NCI-H146 (cell line): Measurements from ENCODE around the gene KRT81.
A peak's percentile ranks its signal among the peaks of the same experiment; 100 is the strongest.
"Not testable (repeated sequence)": the region's sequence is repeated elsewhere in the genome, so short reads cannot be mapped to it uniquely, and the experiment has no call there.

Experiments used
- DNase-seq: peaks from one replicate; lab custom pipeline; 2025; lab: John Stamatoyannopoulos, UW

Gene KRT81

DNA sequence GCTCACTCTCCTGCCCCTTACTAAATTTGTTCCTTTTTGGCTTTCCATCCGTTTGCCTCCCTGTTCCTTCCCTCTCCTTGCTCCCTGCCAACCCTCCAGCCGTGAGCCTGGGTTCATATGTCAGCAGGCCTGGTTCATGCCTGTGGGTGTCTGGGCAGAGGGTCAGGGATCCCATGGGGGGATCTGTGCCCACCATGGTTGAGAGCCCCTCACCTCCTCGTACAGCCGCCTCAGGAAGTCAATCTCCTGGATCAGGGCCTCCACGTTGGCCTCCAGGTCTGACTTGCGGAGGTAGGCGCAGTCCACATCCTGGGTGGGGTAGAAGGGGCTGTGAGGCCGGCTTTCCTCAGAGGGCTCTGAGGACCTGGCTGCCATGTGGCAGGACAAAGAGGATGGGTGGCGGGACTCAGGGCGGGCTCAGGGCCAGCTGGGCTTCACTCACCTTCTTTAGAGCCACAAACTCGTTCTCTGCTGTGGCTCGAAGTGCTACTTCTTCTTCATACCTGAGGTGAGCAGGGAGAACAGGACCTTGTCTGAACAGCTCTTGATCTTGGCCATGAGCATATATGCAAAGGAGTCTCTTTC, 26.2 kb upstream of the KRT81 start:
- no peak for DNase-seq

DNA sequence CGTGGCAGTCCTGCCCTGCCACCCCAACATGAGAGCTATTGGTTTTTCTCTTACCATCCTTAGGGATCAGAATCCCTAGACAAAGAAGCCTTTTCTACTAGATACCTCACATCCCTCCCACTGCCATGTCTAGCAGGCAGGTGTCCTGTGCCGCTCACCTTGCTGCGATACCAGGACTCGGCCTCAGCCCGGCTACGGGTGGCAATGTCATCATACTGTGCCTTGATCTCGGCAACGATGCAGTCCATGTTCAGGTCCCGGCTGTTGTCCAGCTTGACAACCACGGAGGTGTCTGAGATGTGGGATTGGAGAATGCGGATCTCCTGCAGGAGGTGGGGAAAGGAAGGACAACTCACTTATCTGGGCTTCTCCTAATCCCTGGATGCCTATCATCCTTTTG, 25.4 kb upstream of the KRT81 start:
- DNase-seq, result no peak

DNA sequence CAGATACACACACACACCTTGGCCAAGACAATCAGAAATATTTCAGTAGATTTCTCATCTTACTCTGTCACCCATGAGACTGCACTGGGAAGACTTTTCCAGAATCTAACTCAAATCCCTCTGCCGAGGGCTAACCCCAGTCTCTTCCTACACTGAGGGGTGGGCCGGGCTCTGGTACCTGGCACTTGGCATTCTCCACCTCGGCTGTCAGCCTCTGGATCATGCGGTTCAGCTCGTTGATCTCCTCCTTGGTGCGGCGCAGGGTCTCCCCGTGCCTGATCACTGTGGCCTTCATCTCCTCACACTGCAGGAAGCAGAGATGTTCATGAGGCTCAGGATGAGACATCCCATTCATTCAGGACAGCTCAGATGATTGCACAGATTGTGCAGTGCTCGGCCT, 25.0 kb upstream of the KRT81 start:
- DNase-seq, result no peak

DNA sequence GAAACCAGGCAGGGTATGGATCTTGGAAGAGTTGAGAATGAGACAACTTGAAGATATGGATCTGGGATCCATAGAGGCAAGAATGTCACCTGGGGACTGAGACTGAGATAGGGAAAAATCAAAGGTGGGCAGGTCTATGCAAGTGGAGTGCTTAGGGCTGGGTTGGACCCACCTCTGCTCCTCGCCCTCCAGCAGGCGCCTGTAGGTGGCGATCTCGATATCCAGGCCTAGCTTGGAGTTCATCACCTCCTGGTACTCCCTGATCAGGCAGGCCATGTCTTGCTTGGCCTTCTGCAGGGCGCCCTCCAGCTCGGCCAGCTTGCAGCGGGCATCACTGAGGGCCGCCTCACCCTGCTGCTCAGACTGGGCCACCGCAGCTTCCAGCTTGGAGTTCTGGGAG, 24.4 kb upstream of the KRT81 start:
- DNase-seq, result peak; percentile 36

DNA sequence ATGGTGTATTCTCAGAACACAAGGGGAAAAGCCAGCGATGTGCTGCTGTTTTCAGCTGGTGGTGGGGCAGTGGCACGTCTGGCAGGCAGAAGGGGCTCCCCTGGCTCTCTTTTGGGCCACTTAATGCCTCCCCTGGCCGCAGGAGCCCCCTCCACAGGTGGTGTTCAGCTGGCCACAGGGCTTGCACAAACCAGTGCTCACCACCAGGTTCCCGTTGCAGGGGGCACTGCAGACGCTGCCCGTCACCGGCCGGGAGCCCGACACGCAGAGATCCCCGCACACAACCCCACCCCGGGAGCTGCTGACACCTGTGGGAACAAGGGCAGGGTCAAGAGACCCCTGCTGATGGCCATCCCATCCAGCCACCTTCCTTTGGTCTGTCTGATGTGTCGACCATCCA, 23.2 kb upstream of the KRT81 start:
- no peak for DNase-seq

DNA sequence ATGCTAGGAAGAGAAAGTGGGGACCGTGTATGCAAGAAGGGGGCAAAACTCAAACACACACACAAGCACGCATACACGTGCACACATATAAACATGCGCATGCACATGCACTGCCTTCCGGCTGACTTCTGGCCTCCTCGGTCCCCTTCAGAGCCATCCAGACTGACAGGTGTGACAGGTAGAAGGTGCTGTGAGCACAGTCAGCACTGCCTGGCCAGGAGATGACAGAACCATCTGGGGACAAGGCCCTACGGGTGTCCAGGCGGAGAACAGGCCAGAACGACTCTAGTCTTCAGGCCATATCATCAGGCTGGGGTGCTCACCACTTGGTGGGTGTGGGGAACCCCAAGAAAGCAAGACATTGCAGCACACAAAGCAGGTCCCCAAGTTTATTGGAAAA, 22.6 kb upstream of the KRT81 start:
- no peak for DNase-seq

DNA sequence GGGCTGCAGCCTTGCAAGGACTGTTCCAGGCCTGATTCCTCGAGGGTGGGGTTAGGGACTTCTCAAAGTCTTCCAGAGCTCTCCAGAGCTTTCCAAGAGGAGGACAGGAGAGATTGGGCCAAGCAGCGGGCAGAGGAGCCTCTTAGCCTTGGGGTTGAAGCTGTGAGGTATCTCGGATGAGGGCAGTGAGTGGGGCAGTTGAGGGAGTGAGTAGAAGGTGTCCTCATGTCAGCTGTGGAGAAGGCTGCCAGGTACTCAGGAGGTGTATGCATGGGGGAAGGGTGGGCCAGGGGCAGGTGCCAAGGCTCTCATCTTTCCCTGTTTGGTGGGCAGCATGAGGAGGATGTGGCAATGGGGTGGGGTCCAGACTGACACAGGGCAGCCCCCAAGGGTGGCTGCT, 22.1 kb upstream of the KRT81 start:
- DNase-seq, result no peak

DNA sequence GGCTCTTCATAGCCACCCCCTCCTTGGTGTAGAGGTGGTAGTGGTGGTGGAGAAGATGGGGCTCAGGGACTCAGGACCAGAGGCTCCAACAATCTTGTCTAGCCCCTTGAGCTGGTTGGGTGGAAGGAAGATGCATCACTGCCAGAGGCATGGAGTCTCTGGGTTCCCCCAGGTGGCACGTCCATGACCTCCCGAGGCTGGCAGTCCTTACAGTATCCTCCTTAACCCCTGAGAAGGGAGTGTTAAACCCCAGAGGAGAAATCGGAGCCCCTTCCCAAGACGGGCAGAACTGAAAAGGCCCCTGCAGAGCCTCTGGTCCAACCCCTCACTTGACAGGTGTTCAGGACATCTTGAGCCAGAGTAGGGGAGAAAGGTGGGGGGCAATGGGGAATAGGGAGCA, 20.8 kb upstream of the KRT81 start:
- no peak for DNase-seq

DNA sequence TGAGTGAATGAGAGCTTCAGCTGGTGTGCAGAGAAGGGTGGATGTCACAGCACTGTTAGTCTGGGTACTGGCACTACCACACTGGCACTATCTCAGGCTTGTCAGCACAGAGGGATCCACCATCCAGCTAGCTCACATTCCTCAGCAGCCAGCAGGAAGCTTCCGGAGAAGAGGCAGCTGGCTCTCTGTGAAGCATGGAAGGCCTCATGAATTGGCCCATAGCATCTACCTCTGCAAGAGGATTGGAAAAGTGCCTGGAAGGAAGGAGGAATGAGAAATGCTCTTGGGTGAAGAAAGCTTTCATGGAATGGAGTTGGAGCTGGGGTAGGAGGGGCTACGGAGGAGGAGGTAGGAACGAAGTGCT, 19.9 kb upstream of the KRT81 start:
- no peak for DNase-seq

DNA sequence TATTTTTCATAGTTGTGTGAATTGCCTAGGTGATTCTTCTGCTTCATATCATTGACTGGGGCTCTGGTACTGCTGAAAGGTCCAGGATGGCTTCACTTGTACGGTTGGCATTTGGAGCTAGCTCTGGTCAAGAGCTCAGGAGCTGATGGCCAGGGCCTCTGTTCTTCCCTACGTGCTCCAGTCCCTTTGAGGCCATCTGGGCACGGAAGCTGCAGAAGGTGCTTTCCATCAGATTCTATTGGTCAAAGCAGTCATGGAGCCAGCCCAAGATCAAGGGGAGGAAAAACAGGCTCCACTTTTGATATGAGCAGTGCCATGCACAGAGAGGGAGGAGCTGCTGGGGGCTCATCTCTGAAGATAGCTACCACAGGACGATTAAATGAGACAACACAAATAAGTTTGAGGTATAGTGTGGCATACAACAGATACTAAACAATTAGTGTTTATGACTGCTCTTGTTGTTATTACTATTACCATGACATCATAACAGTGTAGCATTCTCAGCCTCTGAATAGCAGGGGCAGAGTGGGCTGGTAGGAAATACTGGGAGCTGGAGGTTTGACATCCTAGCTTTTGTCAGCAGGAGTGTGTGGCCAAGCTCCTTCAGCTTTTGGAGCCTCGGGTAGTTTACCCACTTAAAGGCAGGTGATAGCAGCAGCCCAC, 19.4 kb upstream of the KRT81 start:
- DNase-seq, result no peak

DNA sequence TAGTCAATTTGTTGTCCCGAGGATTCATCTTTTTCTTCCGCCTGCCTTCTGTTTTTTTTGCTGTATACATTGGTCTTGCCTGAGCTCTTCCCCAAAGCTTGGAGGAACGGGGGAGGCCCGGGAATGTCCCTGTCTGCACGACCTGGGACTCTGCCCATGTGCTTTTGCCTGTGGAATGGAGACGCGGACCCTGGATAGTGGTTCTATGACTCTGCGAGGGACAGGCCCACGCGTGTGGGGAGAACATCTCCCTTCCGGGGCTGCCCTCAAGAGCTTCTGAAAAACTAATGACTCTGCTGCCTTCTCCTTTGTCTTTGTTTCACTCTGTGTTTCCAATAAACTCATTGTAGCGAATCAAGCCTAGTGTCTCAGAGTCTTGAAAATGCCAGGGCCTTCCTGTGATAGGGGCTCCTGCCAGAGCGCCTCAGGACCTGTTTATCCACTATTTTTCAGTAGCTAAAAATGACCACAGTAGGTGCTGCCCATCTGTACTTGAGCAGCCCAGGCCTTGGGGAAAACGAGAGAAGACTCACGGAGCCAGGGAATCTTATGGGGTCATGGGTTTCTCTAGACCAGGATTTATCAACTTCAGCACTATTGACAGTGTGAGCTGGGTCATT, 17.6 kb upstream of the KRT81 start:
- no peak for DNase-seq

DNA sequence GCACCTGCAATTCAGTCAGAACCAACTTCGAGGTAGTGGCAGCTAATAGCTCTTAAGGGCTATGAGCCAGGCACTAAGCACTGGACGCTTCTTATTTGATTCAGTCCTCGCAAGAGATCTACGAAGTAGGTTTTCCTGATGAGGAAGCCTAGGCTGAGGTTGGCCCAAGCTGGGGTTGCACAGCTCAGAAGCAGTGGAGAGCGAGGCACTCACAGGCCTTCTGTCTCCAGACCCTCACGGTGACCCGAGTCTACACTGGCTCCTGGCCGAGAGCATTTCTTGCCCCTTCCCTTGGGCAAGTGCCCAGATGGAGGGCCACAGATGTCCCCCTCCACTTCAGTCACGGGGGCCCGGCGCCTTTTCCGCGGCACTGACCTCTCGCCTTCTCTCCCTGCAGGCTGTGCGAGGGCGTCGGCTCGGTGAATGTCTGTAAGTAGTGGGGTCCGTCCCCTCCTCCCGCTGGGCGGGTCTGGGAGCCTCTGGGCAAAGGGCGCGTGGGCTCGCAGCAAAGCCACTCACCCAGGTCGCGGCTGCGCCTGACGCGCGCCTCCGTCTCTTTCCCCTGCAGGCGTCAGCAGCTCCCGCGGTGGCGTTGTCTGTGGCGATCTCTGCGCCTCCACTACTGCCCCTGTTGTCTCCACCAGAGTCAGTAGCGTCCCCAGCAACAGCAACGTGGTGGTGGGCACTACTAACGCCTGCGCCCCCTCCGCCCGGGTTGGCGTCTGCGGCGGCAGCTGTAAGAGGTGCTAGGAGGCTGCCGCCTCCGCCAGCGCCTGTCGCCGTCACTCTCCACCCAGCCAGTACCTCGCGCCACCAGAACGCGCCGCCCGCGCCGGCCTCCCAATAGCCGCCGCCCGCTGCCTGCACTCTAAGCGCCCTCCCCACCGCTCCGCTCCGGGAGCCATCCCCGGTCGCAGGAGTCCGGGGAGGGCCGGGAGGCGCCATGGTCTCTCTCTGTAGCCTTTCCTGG, 16.8 kb upstream of the KRT81 start:
- DNase-seq, result peak; percentile 80

DNA sequence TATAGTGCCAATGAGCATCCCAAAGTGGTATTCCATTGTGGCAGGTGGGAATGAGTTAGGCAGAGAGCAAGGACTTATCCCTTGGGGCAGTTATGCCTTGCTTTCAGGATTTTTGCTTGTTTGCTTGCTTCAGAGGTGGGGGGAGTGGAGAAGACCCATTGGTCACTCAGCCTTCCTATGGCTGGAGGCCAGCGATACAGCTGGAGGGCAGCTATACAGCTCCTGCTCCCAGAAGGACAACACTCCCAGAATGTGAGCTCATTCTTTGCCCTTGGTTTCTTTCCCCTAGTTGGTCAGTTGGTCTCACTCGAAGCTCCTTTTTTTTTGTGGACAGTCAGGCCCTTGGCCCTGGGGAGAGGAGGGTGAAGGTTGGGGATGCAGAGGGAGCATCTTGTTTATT, 15.4 kb upstream of the KRT81 start:
- DNase-seq, result no peak

DNA sequence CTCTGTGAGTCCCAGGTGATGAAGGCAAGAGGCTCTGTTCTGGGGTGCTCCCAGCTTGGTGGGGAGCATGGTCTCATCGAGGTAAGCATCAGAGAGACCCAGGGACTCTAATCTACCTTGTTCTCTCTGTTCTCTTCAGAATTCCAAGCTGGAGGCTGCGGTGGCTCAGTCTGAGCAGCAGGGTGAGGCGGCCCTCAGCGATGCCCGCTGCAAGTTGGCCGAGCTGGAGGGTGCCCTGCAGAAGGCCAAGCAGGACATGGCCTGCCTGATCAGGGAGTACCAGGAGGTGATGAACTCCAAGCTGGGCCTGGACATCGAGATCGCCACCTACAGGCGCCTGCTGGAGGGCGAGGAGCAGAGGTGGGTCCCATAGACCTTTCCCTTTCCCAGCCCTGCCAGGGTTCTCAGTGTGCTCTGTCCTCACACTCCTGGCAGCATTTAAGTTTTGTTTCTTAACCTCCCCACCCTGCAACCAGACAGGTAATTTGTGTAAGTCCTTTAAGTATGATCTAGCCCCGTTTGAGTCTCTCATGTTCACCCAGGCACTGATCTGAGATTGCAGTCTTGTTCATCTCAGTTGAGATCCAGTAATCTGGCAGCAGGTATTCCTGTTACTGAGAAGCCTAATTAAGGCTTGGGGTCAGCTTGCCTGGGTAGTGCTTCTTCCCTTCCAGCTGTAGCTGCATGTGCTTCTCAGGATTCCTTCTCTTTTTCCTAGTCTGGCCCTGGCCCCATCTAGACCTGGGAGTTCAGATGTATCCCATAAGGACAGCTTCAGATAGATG, 14.8 kb upstream of the KRT81 start:
- no peak for DNase-seq

DNA sequence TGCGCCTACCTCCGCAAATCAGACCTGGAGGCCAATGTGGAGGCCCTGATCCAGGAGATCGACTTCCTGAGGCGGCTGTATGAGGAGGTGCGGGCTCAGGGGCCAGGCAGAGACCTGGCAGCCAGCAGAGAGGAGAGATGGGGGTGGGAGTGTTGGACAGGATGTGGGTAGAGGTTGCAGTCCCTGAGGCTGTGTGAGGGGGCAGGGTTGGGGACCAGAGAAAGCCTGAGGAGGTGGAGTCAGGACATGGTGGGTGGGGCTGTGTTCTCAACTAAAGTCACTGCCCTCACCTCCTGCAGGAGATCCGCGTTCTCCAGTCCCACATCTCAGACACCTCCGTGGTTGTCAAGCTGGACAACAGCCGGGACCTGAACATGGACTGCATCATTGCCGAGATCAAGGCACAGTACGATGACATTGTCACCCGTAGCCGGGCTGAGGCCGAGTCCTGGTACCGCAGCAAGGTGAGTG, 13.6 kb upstream of the KRT81 start:
- DNase-seq, result not testable (repeated sequence)

DNA sequence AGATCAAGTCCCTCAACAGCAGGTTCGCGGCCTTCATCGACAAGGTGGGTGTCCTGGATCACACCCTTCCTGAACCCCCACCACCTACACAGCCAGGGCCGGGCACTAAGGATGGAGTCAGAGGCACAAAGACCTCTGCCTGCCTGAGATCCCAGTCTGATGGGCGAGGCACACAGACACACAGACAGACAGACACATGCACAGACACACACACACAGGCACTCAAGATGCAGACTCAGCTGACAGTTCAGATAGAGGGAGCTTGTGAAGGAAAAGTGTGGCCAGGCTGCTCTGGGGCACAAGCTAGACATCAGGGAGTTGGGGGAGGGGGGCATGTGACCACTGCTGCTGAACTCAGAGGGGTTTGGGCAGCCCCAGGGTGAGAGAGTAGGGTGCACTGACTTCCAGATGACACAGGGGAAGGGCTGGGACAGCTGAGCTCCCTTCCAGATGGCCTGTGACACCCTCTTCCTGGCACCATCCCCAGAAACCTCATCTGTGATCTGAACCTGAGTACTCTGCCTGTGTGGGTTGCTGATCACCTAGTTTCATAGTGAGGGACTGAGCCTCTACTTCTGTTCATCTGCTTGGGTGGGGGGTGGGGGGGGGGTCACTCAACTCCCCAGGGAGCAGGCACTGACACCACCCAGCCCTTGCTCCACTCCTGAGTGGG, 11.0 kb upstream of the KRT81 start:
- not testable (repeated sequence) for DNase-seq

DNA sequence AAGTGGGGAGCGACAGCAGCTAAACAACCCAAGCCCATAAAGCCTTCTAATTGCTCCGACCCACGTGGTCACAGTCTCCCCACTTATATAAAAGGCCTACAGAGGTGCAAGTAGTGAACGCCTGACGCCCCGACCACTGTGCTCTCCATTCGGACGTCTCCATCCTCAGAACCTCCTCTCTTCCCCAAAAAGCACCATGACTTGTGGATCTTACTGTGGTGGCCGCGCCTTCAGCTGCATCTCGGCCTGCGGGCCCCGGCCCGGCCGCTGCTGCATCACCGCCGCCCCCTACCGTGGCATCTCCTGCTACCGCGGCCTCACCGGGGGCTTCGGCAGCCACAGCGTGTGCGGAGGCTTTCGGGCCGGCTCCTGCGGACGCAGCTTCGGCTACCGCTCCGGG, 10.4 kb upstream of the KRT81 start:
- DNase-seq, result not testable (repeated sequence)

DNA sequence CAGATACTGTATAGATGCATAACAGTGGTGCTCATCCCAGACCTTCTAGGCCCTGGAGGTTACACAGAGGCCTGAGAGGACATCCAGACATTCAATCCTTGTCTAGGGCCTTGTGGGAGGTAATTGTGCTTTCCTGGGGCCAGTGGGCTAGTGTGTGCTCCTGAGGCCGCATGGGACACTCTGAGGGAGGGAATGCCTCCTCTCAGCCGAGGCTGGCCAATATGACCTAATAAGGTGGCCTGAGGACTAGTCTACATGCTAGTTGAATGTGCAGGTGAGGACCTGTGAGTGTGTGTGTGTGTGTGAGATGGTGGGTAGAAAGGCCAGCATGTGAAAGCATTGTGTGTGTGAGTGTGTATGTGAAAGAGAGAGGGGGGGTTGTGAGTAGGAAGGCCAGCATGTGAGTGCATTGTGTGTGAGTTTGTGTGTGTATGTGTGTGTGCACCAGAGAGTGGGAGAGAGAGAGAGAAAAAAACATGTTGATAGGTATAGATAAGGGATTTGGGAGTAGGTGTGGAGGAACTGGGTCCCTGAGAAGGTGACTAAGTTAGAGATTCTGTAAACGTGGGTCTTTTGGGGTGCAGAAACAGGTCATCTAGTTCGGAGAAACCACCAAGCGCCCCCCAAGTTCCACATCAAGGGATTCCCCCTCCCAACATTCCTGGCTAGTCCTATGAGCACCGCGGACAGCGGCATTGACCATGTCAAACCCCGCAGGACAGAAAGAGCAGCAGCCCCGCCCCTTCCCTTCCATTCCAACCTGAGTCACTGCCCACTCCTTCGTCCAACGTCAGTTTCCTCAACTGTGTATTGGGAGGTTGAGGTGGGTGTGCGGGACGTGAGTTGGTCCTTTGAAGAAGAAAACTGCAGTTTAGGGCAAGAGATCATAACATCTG, 9.7 kb upstream of the KRT81 start:
- no peak for DNase-seq

DNA sequence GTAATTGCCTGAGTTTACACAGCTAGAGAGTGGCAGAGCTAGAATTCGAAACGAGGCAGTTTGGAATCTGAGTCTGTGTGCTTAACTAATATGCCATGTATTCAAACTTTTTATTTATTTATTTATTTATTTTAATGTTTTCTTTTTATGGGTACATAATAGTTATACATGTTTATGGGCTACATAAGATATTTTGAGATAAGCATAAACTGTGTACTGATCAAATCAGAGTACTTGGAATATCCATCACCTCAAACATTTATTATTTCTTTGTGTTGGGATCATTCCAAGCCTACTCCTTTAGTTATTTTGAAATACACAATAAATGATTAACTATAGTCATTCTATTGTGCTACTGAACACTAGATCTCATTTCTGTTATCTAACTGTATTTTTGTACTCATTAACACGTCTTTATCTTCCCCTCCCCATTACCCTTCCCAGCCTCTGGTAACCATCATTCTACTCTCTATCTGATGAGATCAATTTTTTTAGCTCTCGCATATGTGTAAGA, 7.4 kb upstream of the KRT81 start:
- DNase-seq, result no peak
